ENCODE data around the gene MASP1.

The MASP1 gene

GRCh38 chr3:187266691-187267090, 24.8 kb downstream of the MASP1 start:
- Mint-ChIP-seq H3K4me3 (no peak overlapping the region), H3K27ac (no peak overlapping the region), H3K4me1 (ENCODE audit: low read depth) (no peaks in the 10 kb centered on the region), H3K36me3 (ENCODE audit: low read depth) (no peaks in the 10 kb centered on the region), H3K27me3 (no peaks in the 10 kb centered on the region), H3K9me3 (peaks cover 19% of the 10 kb centered on the region)
- intact Hi-C loops (cut with micrococcal nuclease): no loop called here

GRCh38 chr3:187265461-187265955, 26.0 kb downstream of the MASP1 start:
- Mint-ChIP-seq H3K36me3 (ENCODE audit: low read depth) (no peaks in the 10 kb centered on the region), H3K4me3 (no peak overlapping the region), H3K4me1 (ENCODE audit: low read depth) (no peaks in the 10 kb centered on the region), H3K27ac (no peak overlapping the region), H3K27me3 (no peaks in the 10 kb centered on the region), H3K9me3 (peaks cover 19% of the 10 kb centered on the region)
- intact Hi-C loops (cut with micrococcal nuclease): no loop called here

- H3K27ac Mint-ChIP-seq: no peak overlapping the region
- intact Hi-C loops (cut with micrococcal nuclease): no loop called here
- H3K36me3 Mint-ChIP-seq (ENCODE audit: low read depth): no peaks in the 10 kb centered on the region
- H3K4me3 Mint-ChIP-seq: no peak overlapping the region
- no peaks in the 10 kb centered on the region for H3K27me3 Mint-ChIP-seq
- H3K4me1 Mint-ChIP-seq (ENCODE audit: low read depth): no peaks in the 10 kb centered on the region
- H3K9me3 Mint-ChIP-seq: peaks cover 15% of the 10 kb centered on the region
Measured at GRCh38 chr3:187264911-187265310, 26.6 kb downstream of the MASP1 start.

GRCh38 chr3:187264021-187264420, 27.5 kb downstream of the MASP1 start:
- H3K9me3 Mint-ChIP-seq: peaks cover 9% of the 10 kb centered on the region
- no peaks in the 10 kb centered on the region for H3K27me3 Mint-ChIP-seq
- H3K4me3 Mint-ChIP-seq: no peak overlapping the region

GRCh38 chr3:187263270-187263669, 28.3 kb downstream of the MASP1 start:
- Mint-ChIP-seq H3K4me3 (no peak overlapping the region), H3K9me3 (peaks cover 4% of the 10 kb centered on the region), H3K27me3 (no peaks in the 10 kb centered on the region), H3K36me3 (ENCODE audit: low read depth) (no peaks in the 10 kb centered on the region), H3K4me1 (ENCODE audit: low read depth) (no peaks in the 10 kb centered on the region), H3K27ac (no peak overlapping the region)
- intact Hi-C loops (cut with micrococcal nuclease): no loop called here

More at GRCh38 chr3:187264021-187264420, 27.5 kb downstream of the MASP1 start:
- no peak overlapping the region for H3K27ac Mint-ChIP-seq
- intact Hi-C loops (cut with micrococcal nuclease): no loop called here
- H3K36me3 Mint-ChIP-seq (ENCODE audit: low read depth): no peaks in the 10 kb centered on the region
- H3K4me1 Mint-ChIP-seq (ENCODE audit: low read depth): no peaks in the 10 kb centered on the region

GRCh38 chr3:187262360-187262759, 29.2 kb downstream of the MASP1 start:
- intact Hi-C loops (cut with micrococcal nuclease): no loop called here
- Mint-ChIP-seq H3K9me3 (no peaks in the 10 kb centered on the region), H3K4me1 (ENCODE audit: low read depth) (no peaks in the 10 kb centered on the region), H3K4me3 (no peak overlapping the region), H3K27me3 (no peaks in the 10 kb centered on the region), H3K36me3 (ENCODE audit: low read depth) (no peaks in the 10 kb centered on the region), H3K27ac (no peak overlapping the region)

GRCh38 chr3:187261541-187261969, 30.0 kb downstream of the MASP1 start:
- Mint-ChIP-seq H3K27ac (no peak overlapping the region), H3K4me1 (ENCODE audit: low read depth) (no peaks in the 10 kb centered on the region), H3K27me3 (no peaks in the 10 kb centered on the region), H3K36me3 (ENCODE audit: low read depth) (no peaks in the 10 kb centered on the region), H3K4me3 (no peak overlapping the region), H3K9me3 (no peaks in the 10 kb centered on the region)
- intact Hi-C loops (cut with micrococcal nuclease): no loop called here

GRCh38 chr3:187259171-187259570, 32.4 kb downstream of the MASP1 start:
- Mint-ChIP-seq H3K27me3 (no peaks in the 10 kb centered on the region), H3K36me3 (ENCODE audit: low read depth) (no peaks in the 10 kb centered on the region), H3K4me1 (ENCODE audit: low read depth) (peaks cover 6% of the 10 kb centered on the region), H3K27ac (no peak overlapping the region), H3K4me3 (no peak overlapping the region), H3K9me3 (no peaks in the 10 kb centered on the region)
- intact Hi-C loops (cut with micrococcal nuclease): no loop called here

- Mint-ChIP-seq H3K36me3 (ENCODE audit: low read depth) (no peaks in the 10 kb centered on the region), H3K27ac (no peak overlapping the region), H3K4me1 (ENCODE audit: low read depth) (peaks cover 6% of the 10 kb centered on the region), H3K4me3 (no peak overlapping the region), H3K9me3 (no peaks in the 10 kb centered on the region), H3K27me3 (no peaks in the 10 kb centered on the region)
- intact Hi-C loops (cut with micrococcal nuclease): no loop called here
Measured at GRCh38 chr3:187257992-187258692, 33.4 kb downstream of the MASP1 start.

GRCh38 chr3:187257471-187257870, 34.1 kb downstream of the MASP1 start:
- Mint-ChIP-seq H3K4me3 (no peak overlapping the region), H3K36me3 (ENCODE audit: low read depth) (no peaks in the 10 kb centered on the region), H3K9me3 (no peaks in the 10 kb centered on the region), H3K27ac (no peak overlapping the region), H3K4me1 (ENCODE audit: low read depth) (peaks cover 6% of the 10 kb centered on the region), H3K27me3 (no peaks in the 10 kb centered on the region)
- intact Hi-C loops (cut with micrococcal nuclease): no loop called here

- H3K27ac Mint-ChIP-seq: no peak overlapping the region
- no peaks in the 10 kb centered on the region for H3K9me3 Mint-ChIP-seq
- H3K27me3 Mint-ChIP-seq: no peaks in the 10 kb centered on the region
- peaks cover 6% of the 10 kb centered on the region for H3K4me1 Mint-ChIP-seq (ENCODE audit: low read depth)
- H3K36me3 Mint-ChIP-seq (ENCODE audit: low read depth): no peaks in the 10 kb centered on the region
- intact Hi-C loops (cut with micrococcal nuclease): no loop called here
- no peak overlapping the region for H3K4me3 Mint-ChIP-seq
Measured at GRCh38 chr3:187256051-187256616, 35.4 kb downstream of the MASP1 start.

GRCh38 chr3:187255314-187255713, 36.2 kb downstream of the MASP1 start:
- intact Hi-C loops (cut with micrococcal nuclease): no loop called here
- peaks cover 6% of the 10 kb centered on the region for H3K4me1 Mint-ChIP-seq (ENCODE audit: low read depth)

GRCh38 chr3:187252311-187252710, 39.2 kb downstream of the MASP1 start:
- H3K36me3 Mint-ChIP-seq (ENCODE audit: low read depth): no peaks in the 10 kb centered on the region
- no peak overlapping the region for H3K4me3 Mint-ChIP-seq
- H3K4me1 Mint-ChIP-seq (ENCODE audit: low read depth): peaks cover 8% of the 10 kb centered on the region
- peaks cover 2% of the 10 kb centered on the region for H3K27me3 Mint-ChIP-seq
- no peaks in the 10 kb centered on the region for H3K9me3 Mint-ChIP-seq
- intact Hi-C loops (cut with micrococcal nuclease): no loop called here
- H3K27ac Mint-ChIP-seq: no peak overlapping the region

More at GRCh38 chr3:187255314-187255713, 36.2 kb downstream of the MASP1 start:
- Mint-ChIP-seq H3K9me3 (no peaks in the 10 kb centered on the region), H3K4me3 (no peak overlapping the region), H3K27ac (no peak overlapping the region), H3K27me3 (no peaks in the 10 kb centered on the region), H3K36me3 (ENCODE audit: low read depth) (no peaks in the 10 kb centered on the region)

- Mint-ChIP-seq H3K4me3 (no peak overlapping the region), H3K4me1 (ENCODE audit: low read depth) (peaks cover 12% of the 10 kb centered on the region), H3K27ac (no peak overlapping the region), H3K36me3 (ENCODE audit: low read depth) (no peaks in the 10 kb centered on the region), H3K9me3 (no peaks in the 10 kb centered on the region), H3K27me3 (peaks cover 2% of the 10 kb centered on the region)
- intact Hi-C loops (cut with micrococcal nuclease): no loop called here
Measured at GRCh38 chr3:187251599-187251998, 39.9 kb downstream of the MASP1 start.

- Mint-ChIP-seq H3K4me3 (no peak overlapping the region), H3K27ac (no peak overlapping the region), H3K4me1 (ENCODE audit: low read depth) (peaks cover 6% of the 10 kb centered on the region), H3K27me3 (peaks cover 5% of the 10 kb centered on the region), H3K9me3 (no peaks in the 10 kb centered on the region), H3K36me3 (ENCODE audit: low read depth) (no peaks in the 10 kb centered on the region)
- intact Hi-C loops (cut with micrococcal nuclease): no loop called here
Measured at GRCh38 chr3:187247398-187247797, 44.1 kb downstream of the MASP1 start.

Measured in dendritic cell treated with granulocyte-macrophage colony-stimulating factor and Interleukin-4, amounts not matched to agents 40 ng/mL and 50 ng/mL, for 4 days (primary cell).